Activated CD8-positive, alpha-beta memory T cell treated with anti-CD3 and anti-CD28 coated beads, Interleukin-2, amount 50 U/mL, for 24 hours (primary cell): ENCODE measurements around the gene OR10R2.
A peak's percentile ranks its signal among the peaks of the same experiment; 100 is the strongest.
"Not testable (repeated sequence)": the region's sequence is repeated elsewhere in the genome, so short reads cannot be mapped to it uniquely, and the experiment has no call there.

ENCODE experiments used
- DNase-seq: peaks from one replicate; pipeline ENCODE4 v3.0.0-alpha.2; 2020; ENCODE audit errors: extremely low read depth

The OR10R2 gene, protein sequence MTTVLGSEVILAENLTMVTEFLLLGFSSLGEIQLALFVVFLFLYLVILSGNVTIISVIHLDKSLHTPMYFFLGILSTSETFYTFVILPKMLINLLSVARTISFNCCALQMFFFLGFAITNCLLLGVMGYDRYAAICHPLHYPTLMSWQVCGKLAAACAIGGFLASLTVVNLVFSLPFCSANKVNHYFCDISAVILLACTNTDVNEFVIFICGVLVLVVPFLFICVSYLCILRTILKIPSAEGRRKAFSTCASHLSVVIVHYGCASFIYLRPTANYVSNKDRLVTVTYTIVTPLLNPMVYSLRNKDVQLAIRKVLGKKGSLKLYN

GRCh38 chr1:158471920-158472319, at the start of gene OR10R2:
TSS of gene OR10R2 (plus strand) at chr1:158472220. CDS start at chr1:158472326, 106 bp downstream.
- DNase-seq, result no peak

GRCh38 chr1:158425027-158425426, 47.0 kb upstream of the OR10R2 start:
- DNase-seq, result no peak

DNA sequence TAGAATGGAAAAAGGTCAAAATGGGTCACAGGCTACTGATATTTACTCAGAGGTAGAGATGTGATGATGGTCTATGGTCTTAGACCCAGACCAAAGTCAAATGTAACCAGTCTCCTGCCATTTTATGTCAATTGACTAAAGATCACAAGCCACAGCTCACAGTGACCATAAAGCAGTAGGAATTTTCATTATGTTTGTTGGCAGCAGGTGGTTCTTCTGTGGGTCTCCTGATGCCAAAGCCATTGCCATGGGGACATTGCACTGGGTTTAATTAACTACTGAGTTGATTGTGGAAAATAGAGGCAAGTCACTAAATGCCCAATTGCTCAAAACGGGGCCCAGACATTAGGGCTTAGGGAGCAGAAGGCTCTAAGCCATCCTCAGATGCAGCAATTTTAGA, 45.9 kb upstream of the OR10R2 start, which contains the start of gene OR10K2:
Gene OR10K2, minus strand, starts transcription at position 101 of the 400 bp plus-strand sequence. CDS start 5,371 bp downstream, outside the sequence.
- no peak for DNase-seq

DNA sequence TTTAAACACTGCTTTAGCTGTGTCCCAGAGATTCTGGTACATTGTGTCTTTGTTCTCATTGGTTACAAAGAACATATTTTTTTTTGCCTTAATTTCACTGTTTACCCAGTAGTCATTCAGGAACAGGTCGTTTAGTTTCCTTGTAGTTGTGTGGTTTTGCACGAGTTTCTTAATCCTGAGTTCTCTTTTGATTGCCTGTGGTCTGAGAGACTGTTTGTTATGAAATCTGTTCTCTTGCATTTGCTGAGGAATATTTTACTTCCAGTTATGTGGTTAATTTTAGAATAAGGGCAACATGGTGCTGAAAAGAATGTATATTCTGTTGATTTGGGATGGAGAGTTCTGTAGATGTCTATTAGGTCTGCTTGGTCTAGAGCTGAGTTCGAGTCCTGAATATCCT, 41.9 kb upstream of the OR10R2 start:
- DNase-seq, result not testable (repeated sequence)

DNA sequence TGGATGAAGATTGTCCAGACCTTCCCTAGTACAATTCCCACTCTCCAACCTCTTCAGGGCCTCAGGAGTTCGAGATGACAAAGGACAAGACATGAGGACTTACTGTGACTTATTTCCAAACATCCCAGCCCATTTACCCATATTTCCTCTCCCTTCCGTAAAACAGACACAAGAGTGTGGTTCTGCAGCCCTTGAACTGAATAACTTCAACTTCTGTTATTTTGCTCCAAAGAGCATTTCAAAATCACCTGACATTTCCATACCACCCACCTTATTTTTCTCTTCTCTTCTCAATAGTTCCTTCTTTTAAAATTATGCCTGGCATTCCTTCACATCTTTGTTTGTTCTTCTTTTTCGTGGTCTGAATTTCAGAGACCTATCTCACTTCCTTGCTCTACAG, 37.3 kb upstream of the OR10R2 start:
- DNase-seq, result no peak

GRCh38 chr1:158445376-158445775, 26.6 kb upstream of the OR10R2 start:
- no peak for DNase-seq

- DNase-seq, result no peak
Measured at GRCh38 chr1:158454537-158454936, 17.5 kb upstream of the OR10R2 start.

GRCh38 chr1:158457246-158457645, 14.8 kb upstream of the OR10R2 start:
- no peak for DNase-seq

DNA sequence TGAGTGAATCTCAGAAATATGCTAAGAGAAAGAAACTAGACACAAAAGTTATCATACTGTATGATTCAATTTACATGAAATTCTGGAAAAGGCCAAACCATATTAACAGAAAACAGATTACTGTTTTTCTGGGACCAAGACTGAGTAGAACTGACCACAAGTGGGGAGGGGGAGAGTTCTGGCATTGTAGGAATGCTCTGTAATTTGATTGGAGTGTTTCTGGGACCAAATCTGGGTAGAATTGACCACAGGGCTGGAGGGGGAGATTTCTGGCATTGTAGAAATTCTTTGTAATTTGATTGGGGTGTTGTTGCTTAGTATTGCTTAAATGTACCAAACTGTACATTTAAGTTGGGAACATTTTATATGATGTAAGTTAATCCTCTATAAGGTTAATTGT, 13.8 kb upstream of the OR10R2 start:
- DNase-seq, result no peak

DNA sequence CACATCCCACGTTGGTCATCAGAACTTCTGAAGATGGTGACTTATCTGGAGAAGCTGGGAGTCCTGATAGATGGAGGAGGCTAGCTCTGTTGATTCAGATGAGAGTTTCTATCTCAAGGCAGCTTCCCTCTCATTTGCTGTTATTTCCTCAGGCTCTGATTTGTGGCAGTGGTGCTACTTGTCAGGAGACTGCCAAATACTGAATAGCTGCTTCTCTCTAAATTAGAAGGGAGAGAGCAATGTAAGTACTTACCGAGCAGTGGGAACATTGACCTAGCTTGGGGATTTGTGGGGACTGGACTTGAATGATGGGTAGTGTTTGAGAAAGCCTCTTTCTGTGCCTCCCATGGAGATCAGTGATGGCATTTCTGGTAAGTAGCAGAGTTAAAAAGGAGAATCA, 10.5 kb upstream of the OR10R2 start, which contains the start of gene OR10K1:
Gene OR10K1, plus strand, starts transcription at position 301 of the 400 bp plus-strand sequence. CDS start 3,728 bp downstream, outside the sequence.
- no peak for DNase-seq

- no peak for DNase-seq
Measured at GRCh38 chr1:158485455-158485854, 13.4 kb downstream of the OR10R2 start.

DNA sequence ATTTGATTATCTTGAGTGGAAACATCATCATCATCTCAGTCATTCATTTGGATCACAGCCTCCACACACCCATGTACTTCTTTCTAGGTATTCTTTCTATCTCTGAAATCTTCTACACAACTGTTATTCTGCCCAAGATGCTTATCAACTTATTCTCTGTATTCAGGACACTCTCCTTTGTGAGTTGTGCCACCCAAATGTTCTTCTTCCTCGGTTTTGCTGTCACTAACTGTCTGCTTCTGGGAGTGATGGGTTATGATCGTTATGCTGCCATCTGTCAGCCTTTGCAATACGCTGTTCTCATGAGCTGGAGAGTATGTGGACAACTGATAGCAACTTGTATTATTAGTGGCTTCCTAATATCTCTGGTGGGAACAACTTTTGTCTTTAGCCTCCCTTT, 19.3 kb downstream of the OR10R2 start:
- no peak for DNase-seq

GRCh38 chr1:158493054-158493453, 21.0 kb downstream of the OR10R2 start:
- DNase-seq, result no peak

- no peak for DNase-seq
Measured at GRCh38 chr1:158494796-158495195, 22.8 kb downstream of the OR10R2 start.

GRCh38 chr1:158496374-158496773, 24.4 kb downstream of the OR10R2 start:
- DNase-seq, result no peak

DNA sequence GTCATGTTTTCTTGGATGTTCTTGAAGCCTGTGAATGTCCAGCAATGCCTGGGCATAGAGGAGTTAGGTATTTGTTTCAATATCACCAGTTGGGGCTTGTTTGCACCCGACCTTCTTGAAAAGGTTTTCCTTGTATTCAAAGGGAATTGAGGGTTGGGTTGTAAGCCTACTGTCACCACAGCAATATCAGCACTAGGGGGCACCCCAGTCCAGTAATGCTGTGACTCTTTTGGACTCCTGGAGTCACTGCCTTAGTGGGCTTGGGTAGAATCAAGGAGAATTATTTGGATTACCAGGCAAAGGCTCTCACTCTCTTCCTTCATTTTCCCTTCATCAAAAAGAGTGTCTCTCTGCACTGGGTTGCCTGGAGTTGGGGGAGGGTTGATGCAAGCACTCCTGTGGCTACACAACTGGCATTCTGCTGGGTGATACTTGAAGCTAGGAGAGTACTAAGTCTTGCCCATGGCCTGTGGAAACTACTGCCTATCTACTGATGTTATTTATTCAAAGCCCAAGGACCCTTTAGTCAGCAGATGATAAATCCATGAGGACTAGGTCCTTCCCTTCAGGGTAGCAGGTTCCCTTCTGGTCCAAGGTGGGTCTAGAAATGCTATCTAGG, 34.5 kb downstream of the OR10R2 start:
- peak; percentile 6 for DNase-seq

DNA sequence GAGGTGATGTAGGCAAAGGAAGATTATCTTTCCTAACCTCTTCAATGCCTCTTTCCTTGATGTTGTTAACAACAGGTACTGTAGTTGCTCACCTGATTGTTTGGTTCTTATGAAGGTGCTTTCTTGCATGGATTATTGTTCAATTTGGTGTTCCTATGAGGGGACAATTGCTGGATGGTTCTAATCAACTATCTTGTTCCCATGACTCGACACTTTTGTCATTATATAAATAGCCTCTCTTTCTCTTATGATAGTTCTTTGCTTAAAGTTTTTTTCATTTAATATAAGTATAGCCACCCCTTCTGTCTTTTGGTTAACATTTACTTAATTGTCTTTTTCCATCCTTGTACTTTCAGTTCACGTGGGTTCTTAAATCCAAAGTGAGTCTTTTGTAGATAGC, 35.5 kb downstream of the OR10R2 start:
- no peak for DNase-seq

DNA sequence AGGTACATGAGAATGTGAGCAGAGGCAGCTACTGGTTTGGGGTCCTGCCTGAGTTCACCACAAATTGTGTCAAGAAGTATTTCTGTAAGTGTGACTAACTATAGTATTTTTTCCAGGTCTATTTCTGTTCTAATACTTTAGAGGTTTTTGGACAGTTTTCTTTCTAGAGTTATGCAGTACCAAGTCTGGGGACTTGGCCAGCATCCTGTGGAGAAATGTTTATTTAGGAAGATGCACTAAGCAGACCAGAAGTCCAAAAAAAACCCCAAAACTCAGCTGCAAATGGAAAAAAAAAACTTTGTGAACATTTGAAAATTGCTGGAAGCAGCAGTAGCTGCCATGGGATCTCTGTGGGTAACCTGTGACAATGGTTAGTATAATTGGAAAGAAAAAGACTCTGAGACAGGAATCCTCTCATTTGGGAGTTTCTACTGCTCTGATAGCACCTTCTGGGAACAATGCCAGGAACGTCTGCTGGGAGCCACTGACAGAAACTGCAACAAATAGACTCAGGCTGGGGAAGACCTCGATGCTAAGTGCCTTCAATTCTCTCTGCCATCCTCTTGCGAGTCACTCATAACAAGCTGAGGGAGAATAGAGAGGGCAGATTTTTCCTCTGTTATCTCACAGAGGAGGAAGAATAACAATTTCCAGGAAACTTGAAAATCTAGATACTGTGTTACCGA, 37.6 kb downstream of the OR10R2 start:
- no peak for DNase-seq

- DNase-seq, result no peak
Measured at GRCh38 chr1:158516966-158517365, 44.9 kb downstream of the OR10R2 start.

DNA sequence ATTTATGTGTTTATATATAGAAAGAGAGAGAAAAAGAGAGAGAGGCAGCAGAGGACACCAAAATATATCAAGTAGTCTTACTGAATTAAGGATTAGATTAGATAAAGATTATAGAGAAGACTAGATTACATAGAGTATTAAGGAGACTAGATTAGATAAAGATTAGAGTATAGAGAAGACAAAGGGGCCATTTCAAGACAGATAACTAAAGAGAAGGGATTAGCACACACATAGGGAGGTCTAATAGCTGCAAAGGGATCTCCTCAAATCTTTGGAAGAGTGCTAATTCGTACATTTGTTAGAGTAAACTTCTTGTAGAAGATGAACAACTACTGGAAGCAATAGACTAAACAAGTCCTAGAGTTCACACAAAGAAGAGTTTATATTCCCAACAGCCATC, 48.0 kb downstream of the OR10R2 start:
- no peak for DNase-seq

- no peak for DNase-seq
Measured at GRCh38 chr1:158520955-158521665, 49.1 kb downstream of the OR10R2 start.

- DNase-seq, result no peak
Measured at GRCh38 chr1:158521666-158522058, 49.6 kb downstream of the OR10R2 start.
